VCaP (cell line): ENCODE measurements around the gene SYT8.

Experiments
- H3K27ac ChIP-seq: fragments of 450-650 bp; 2 replicates; pipeline ENCODE4 v1.5.1; 2017
- CTCF ChIP-seq: fragments of 450-650 bp; conservative IDR thresholded peaks from 2 replicates; pipeline ENCODE4 v1.5.1; 2017; ENCODE audit warnings: mild to moderate bottlenecking, moderate library complexity

SYT8 gene

GRCh38 chr11:1868056-1868635, 33.4 kb downstream of the SYT8 start:
- no peak overlapping the region for H3K27ac ChIP-seq
- no peak for TF ChIP-seq CTCF

- TF ChIP-seq CTCF = no peak
- no peak overlapping the region for H3K27ac ChIP-seq
Measured at GRCh38 chr11:1868636-1869291, 34.0 kb downstream of the SYT8 start.

- peak; percentile 64 for TF ChIP-seq CTCF
- H3K27ac ChIP-seq = no peak overlapping the region
Measured at GRCh38 chr11:1869427-1870325, 34.9 kb downstream of the SYT8 start.

GRCh38 chr11:1870326-1870696, 35.5 kb downstream of the SYT8 start:
- no peak for TF ChIP-seq CTCF
- H3K27ac ChIP-seq = no peak overlapping the region

GRCh38 chr11:1870721-1871466, 36.1 kb downstream of the SYT8 start:
- TF ChIP-seq CTCF = no peak
- H3K27ac ChIP-seq = no peak overlapping the region

- no peak for TF ChIP-seq CTCF
- no peak overlapping the region for H3K27ac ChIP-seq
Measured at GRCh38 chr11:1871531-1871930, 36.7 kb downstream of the SYT8 start.
